ENCODE measurements around the gene SMOC2.

The SMOC2 gene

GRCh38 chr6:168439794-168440450, 1.1 kb upstream of the SMOC2 start:
- peak overlapping the region in 1 of 21 experiments; percentile 70 for H3K27ac ChIP-seq
- H3K4me3 ChIP-seq = no peak overlapping the region

GRCh38 chr6:168441434-168442391, 729 bp downstream of the SMOC2 start:
- peak overlapping the region; percentile 31 to 59 (median 39) for H3K4me3 ChIP-seq
- H3K27ac ChIP-seq = peak overlapping the region in 11 of 21 experiments; percentile 9 to 79 (median 42)

- H3K27ac ChIP-seq = no peak overlapping the region
Measured at GRCh38 chr6:168442646-168443045, 1.7 kb downstream of the SMOC2 start.

GRCh38 chr6:168447282-168447681, 6.3 kb downstream of the SMOC2 start:
- H3K27ac ChIP-seq = no peak overlapping the region
- H3K4me3 ChIP-seq = no peak overlapping the region

More at GRCh38 chr6:168442646-168443045, 1.7 kb downstream of the SMOC2 start:
- H3K4me3 ChIP-seq = peak overlapping the region in 1 of 7 experiments; percentile 39

GRCh38 chr6:168447700-168448099, 6.7 kb downstream of the SMOC2 start:
- Histone ChIP-seq H3K27ac (no peak overlapping the region), H3K4me3 (no peak overlapping the region)

GRCh38 chr6:168448243-168448855, 7.4 kb downstream of the SMOC2 start:
- Histone ChIP-seq H3K4me3 (no peak overlapping the region), H3K27ac (no peak overlapping the region)

GRCh38 chr6:168450917-168451316, 9.9 kb downstream of the SMOC2 start:
- Histone ChIP-seq H3K4me3 (no peak overlapping the region), H3K27ac (peak overlapping the region in 2 of 21 experiments; percentile 23 to 34)

- Histone ChIP-seq H3K4me3 (no peak overlapping the region), H3K27ac (no peak overlapping the region)
Measured at GRCh38 chr6:168451805-168452517, 11.0 kb downstream of the SMOC2 start.

GRCh38 chr6:168452685-168453377, 11.8 kb downstream of the SMOC2 start:
- Histone ChIP-seq H3K27ac (peak overlapping the region in 2 of 21 experiments; percentile 11 to 21), H3K4me3 (no peak overlapping the region)

- Histone ChIP-seq H3K4me3 (no peak overlapping the region), H3K27ac (no peak overlapping the region)
Measured at GRCh38 chr6:168455847-168456530, 15.0 kb downstream of the SMOC2 start.

- no peak overlapping the region for H3K27ac ChIP-seq
- H3K4me3 ChIP-seq = peak overlapping the region in 1 of 7 experiments; percentile 14
Measured at GRCh38 chr6:168456907-168457652, 16.1 kb downstream of the SMOC2 start.

- no peak overlapping the region for H3K27ac ChIP-seq
- H3K4me3 ChIP-seq = peak overlapping the region in 1 of 7 experiments; percentile 14
Measured at GRCh38 chr6:168457653-168457934, 16.6 kb downstream of the SMOC2 start.

- Histone ChIP-seq H3K27ac (no peak overlapping the region), H3K4me3 (no peak overlapping the region)
Measured at GRCh38 chr6:168458101-168458500, 17.1 kb downstream of the SMOC2 start.

GRCh38 chr6:168459572-168459971, 18.6 kb downstream of the SMOC2 start:
- H3K27ac ChIP-seq = no peak overlapping the region
- no peak overlapping the region for H3K4me3 ChIP-seq

- no peak overlapping the region for H3K4me3 ChIP-seq
- no peak overlapping the region for H3K27ac ChIP-seq
Measured at GRCh38 chr6:168462289-168462853, 21.4 kb downstream of the SMOC2 start.

GRCh38 chr6:168464546-168464945, 23.6 kb downstream of the SMOC2 start:
- no peak overlapping the region for H3K27ac ChIP-seq
- H3K4me3 ChIP-seq = no peak overlapping the region

- no peak overlapping the region for H3K4me3 ChIP-seq
- H3K27ac ChIP-seq = no peak overlapping the region
Measured at GRCh38 chr6:168468045-168468444, 27.1 kb downstream of the SMOC2 start.

- H3K4me3 ChIP-seq = no peak overlapping the region
Measured at GRCh38 chr6:168469521-168469920, 28.5 kb downstream of the SMOC2 start.

More at GRCh38 chr6:168469521-168469920, 28.5 kb downstream of the SMOC2 start:
- H3K27ac ChIP-seq = no peak overlapping the region
